GM12878 (cell line): ENCODE data around the gene EIF4EBP2. TPM values are rescaled to one million over a fixed set of nuclear protein-coding genes. Genes with fewer than 3 reads are reported as not detected.

Experiments used
- ATAC-seq: fragments of 200-7000 bp; cut with Tn5 transposase; 3 replicates; pipeline ENCODE4 v1.9.1; 2020; ENCODE audit warnings: mild to moderate bottlenecking, moderate library complexity
- BruUV-seq: library from RNA; stranded (reverse); fragments of 400-500 nt; replicated peaks from 2 replicates; lab custom pipeline; 2021; lab: Mats Ljungman, UMichigan
- CTCF ChIA-PET: fragments of 300-600 bp; sonication (Branson Sonifier 250); formaldehyde crosslinking; extraction: SDS; loops from one replicate; lab custom pipeline; 2021; ENCODE audit warnings: inconsistent platforms; lab: Yijun Ruan, JAX
- POLR2A ChIA-PET: fragments of 350-600 bp; formaldehyde crosslinking; extraction: SDS; loops from one replicate; lab custom pipeline; 2021; ENCODE audit warnings: inconsistent platforms; lab: Charles Lee
- RAD21 ChIA-PET: fragments of 300-600 bp; sonication (Branson Sonifier 250); formaldehyde crosslinking; loops from one replicate; lab custom pipeline; 2023; ENCODE audit warnings: antibody characterized with exemption; ENCODE audit not compliant: unreplicated experiment; lab: Charles Lee
- SMC1A ChIA-PET: fragments of 300-600 bp; sonication (Branson Sonifier 250); formaldehyde crosslinking; loops from one replicate; lab custom pipeline; 2023; ENCODE audit not compliant: unreplicated experiment, uncharacterized antibody; lab: Charles Lee
- DNase-seq: peaks from one replicate; pipeline ENCODE4 v3.0.0-alpha.2; 2011; ENCODE audit warnings: low read depth, low spot score
- FAIRE-seq: peaks from 3 replicates; lab custom pipeline; 2011; peaks lifted over from hg19 to GRCh38; lab: Jason Lieb, UNC
- H2AFZ ChIP-seq: 2 replicates; pipeline ENCODE4 v1.6.0; 2011; ENCODE audit warnings: low read depth, low read length, control low read depth; ENCODE audit not compliant: control insufficient read depth
- H3K27ac ChIP-seq: 2 replicates; pipeline ENCODE4 v1.5.1; 2011; ENCODE audit warnings: control low read depth; ENCODE audit not compliant: control insufficient read depth, insufficient read depth
- H3K27me3 ChIP-seq, 2 experiments: replicated peaks in 1 of 2; 2 replicates each; pipeline versions ENCODE4 v1.6.0 to v1.6.1; 2011; ENCODE audit warnings: low read length in 1 of 2; ENCODE audit not compliant: control insufficient read depth in 2 of 2, insufficient read depth in 2 of 2
- H3K36me3 ChIP-seq, 2 experiments: 2 replicates each; pipeline ENCODE4 v1.5.1; 2011; ENCODE audit warnings: low read length in 1 of 2; ENCODE audit not compliant: control insufficient read depth in 2 of 2, insufficient read depth in 2 of 2
- H3K4me1 ChIP-seq: 2 replicates; pipeline ENCODE4 v1.6.1; 2011; ENCODE audit warnings: mild to moderate bottlenecking, low read length, moderate library complexity, mixed read lengths; ENCODE audit not compliant: control insufficient read depth, insufficient read depth
- H3K4me2 ChIP-seq: 2 replicates; pipeline ENCODE4 v1.6.0; 2011; ENCODE audit warnings: control low read depth; ENCODE audit not compliant: control insufficient read depth, insufficient read depth
- H3K4me3 ChIP-seq: fragments of 200-600 bp; sonication (generic); 2 replicates; pipeline ENCODE4 v1.5.1; 2016
- H3K79me2 ChIP-seq: 2 replicates; pipeline ENCODE4 v1.6.0; 2011; ENCODE audit warnings: low read length; ENCODE audit not compliant: control insufficient read depth, insufficient read depth
- H3K9ac ChIP-seq: 2 replicates; pipeline ENCODE4 v1.8.0; 2011; ENCODE audit warnings: low read length, control low read depth, mixed read lengths; ENCODE audit not compliant: control insufficient read depth, insufficient read depth
- H3K9me3 ChIP-seq: replicated peaks from 3 replicates; pipeline ENCODE4 v1.5.1; 2011; ENCODE audit warnings: mild to moderate bottlenecking, low read length; ENCODE audit not compliant: control insufficient read depth, insufficient read depth
- H4K20me1 ChIP-seq: 2 replicates; pipeline ENCODE4 v1.6.0; 2011; ENCODE audit not compliant: control insufficient read depth, insufficient read depth
- PAX5 ChIP-seq: IDR thresholded peaks from 2 replicates; pipeline ENCODE4 v1.6.1; 2011; ENCODE audit warnings: low read depth, low read length, borderline replicate concordance
- PAX8 ChIP-seq: fragments of 450-650 bp; IDR thresholded peaks from 2 replicates; pipeline ENCODE4 v1.6.1; 2017; ENCODE audit warnings: mild to moderate bottlenecking, moderate library complexity
- PML ChIP-seq: IDR thresholded peaks from 2 replicates; pipeline ENCODE4 v1.6.1; 2012; ENCODE audit warnings: low read length, inconsistent platforms
- WGBS: methylation state at CpG from one replicate; pipeline ENCODE4 v1.1.6; 2016; ENCODE audit warnings: low lambda C conversion rate; ENCODE audit not compliant: insufficient replicate concordance, insufficient coverage; ENCODE audit errors: missing lambda C conversion rate; 5-methylcytosine and 5-hydroxymethylcytosine counted together
- in situ Hi-C: fragments of 300-500 bp; cut with MboI; formaldehyde crosslinking; loops from 9 replicates; pipeline ENCODE4 v1.14.3; 2018; ENCODE audit warnings: mixed read lengths
- intact Hi-C: fragments of 100-400 bp; cut with micrococcal nuclease; formaldehyde crosslinking; loops from one replicate; pipeline ENCODE4 v1.14.2; 2022; ENCODE audit not compliant: unreplicated experiment
- polyA plus RNA-seq, 11 experiments: library from polyadenylated mRNA; depleted of rRNA in 4 of 11; unstranded in 6 of 11; stranded (reverse) in 5 of 11; fragments of >200 nt; fragmentation: Nextera tagmentation in 4 of 11; fragmentation: Illumina TruSeq in 1 of 11; extraction: Ambion mirVana in 4 of 11; extraction: Trizol in 1 of 11; gene quantifications; 1 replicate in 1 of 11; 2 replicates in 10 of 11; pipeline versions ENCODE4 v1.2.1 to v1.2.3, GENCODE V29; 2011 to 2016; ENCODE audit warnings: inconsistent platforms in 2 of 11, missing spikeins in 2 of 11, low read depth in 1 of 11
- total RNA-seq, 4 experiments: library from RNA; depleted of rRNA in 3 of 4; stranded (reverse); fragments of >200 nt in 3 of 4; fragmentation: Illumina TruSeq in 1 of 4; extraction: Trizol in 1 of 4; gene quantifications; 2 replicates each; pipeline versions ENCODE4 v1.2.1 to v1.2.3, GENCODE V29; 2013 to 2021
- TF ChIP-seq, protein P1 (sequence below): fragments of 450-650 bp; IDR thresholded peaks from 2 replicates; pipeline ENCODE4 v1.6.1; 2017; ENCODE audit warnings: antibody characterized with exemption, mild to moderate bottlenecking, moderate library complexity

Gene EIF4EBP2
- total and polyA plus RNA-seq, 10 of the 15 experiments (the other 5 are each of a cell fraction or from before 2014, with no cell fraction given) = 14.4 to 51.3 (median 28.9) TPM

DNA sequence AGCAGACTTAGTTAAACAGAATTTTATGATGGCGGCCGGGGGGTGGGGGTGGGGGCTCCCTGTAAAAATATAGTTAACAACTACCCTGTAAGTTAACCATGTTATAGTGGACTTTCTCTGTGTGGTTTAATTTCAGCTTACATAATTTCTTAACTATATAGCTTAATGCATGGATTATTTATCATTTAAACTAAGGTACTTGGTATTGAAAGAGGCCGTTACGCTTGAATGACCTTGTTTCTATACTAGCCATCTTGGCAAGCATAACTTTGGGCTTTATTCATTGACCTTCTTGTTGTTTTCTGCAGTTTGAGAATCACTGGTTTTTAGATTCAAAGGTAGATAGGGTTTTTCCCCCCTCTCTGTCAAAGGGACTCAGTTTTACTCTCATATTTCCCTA is 8.4 kb downstream of the EIF4EBP2 start:
- intact Hi-C loops (no loop called here), in situ Hi-C loops (no loop called here)
- Histone ChIP-seq H3K9me3 (no peaks in the 10 kb centered on the region), H3K79me2 (peaks cover 30% of the 10 kb centered on the region), H3K4me1 (peaks cover 13% of the 10 kb centered on the region), H3K27ac (no peak overlapping the region), H3K27me3 (no peaks in the 10 kb centered on the region), H3K36me3 (no peaks in the 10 kb centered on the region), H2AFZ (no peak overlapping the region), H3K4me3 (no peak overlapping the region), H3K4me2 (no peak overlapping the region), H4K20me1 (no peaks in the 10 kb centered on the region; the same call in 1 of the 2 replicates), H3K9ac (no peak overlapping the region)
- WGBS = 90% methylated on average over 4 of the region's 4 CpGs
- DNase-seq (no peak), ATAC-seq (peak; percentile 39), FAIRE-seq (no peak)
- TF ChIP-seq PAX8 (peak; percentile 85; the same call in 1 of the 2 replicates), PAX5 (peak; percentile 62; the same call in 1 of the 2 replicates), PML (no peak)
- TF ChIP-seq, protein P1, sequence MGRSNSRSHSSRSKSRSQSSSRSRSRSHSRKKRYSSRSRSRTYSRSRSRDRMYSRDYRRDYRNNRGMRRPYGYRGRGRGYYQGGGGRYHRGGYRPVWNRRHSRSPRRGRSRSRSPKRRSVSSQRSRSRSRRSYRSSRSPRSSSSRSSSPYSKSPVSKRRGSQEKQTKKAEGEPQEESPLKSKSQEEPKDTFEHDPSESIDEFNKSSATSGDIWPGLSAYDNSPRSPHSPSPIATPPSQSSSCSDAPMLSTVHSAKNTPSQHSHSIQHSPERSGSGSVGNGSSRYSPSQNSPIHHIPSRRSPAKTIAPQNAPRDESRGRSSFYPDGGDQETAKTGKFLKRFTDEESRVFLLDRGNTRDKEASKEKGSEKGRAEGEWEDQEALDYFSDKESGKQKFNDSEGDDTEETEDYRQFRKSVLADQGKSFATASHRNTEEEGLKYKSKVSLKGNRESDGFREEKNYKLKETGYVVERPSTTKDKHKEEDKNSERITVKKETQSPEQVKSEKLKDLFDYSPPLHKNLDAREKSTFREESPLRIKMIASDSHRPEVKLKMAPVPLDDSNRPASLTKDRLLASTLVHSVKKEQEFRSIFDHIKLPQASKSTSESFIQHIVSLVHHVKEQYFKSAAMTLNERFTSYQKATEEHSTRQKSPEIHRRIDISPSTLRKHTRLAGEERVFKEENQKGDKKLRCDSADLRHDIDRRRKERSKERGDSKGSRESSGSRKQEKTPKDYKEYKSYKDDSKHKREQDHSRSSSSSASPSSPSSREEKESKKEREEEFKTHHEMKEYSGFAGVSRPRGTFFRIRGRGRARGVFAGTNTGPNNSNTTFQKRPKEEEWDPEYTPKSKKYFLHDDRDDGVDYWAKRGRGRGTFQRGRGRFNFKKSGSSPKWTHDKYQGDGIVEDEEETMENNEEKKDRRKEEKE = no peak
- BruUV-seq = no TSS peak
- CTCF ChIA-PET = interaction anchor here (1.2 kb wide), 1 partner anchor 101 kb away, joined by 4 read pairs; no protein-coding TSS in a partner anchor
- SMC1A ChIA-PET = interaction anchor here (1.0 to 2.4 kb wide), 2 partner anchors 8 to 191 kb away, joined by 3 to 11 read pairs; partner anchors contain the start of gene EIF4EBP2
- RAD21 ChIA-PET = no interaction called here
- POLR2A ChIA-PET = interaction anchor here (0.6 to 1.7 kb wide), 2 partner anchors 14 to 16 kb away, joined by 3 to 5 read pairs; no protein-coding TSS in a partner anchor
